Stomach (tissue), 4 donors: ENCODE data around the gene RAB22A.

Source experiments
- CTCF ChIP-seq, 7 experiments: fragments of 450-650 bp in 4 of 7; fragments of 200-600 bp in 3 of 7; sonication (generic) in 3 of 7; IDR thresholded peaks; one replicate each; pipeline ENCODE4 v1.5.1; 2016 to 2019; ENCODE audit warnings: antibody characterized with exemption in 7 of 7, control low read depth in 2 of 7, mild to moderate bottlenecking in 1 of 7
- EP300 ChIP-seq: sonication (generic); formaldehyde crosslinking; IDR thresholded peaks from one replicate; pipeline ENCODE4 v1.6.1; 2017; ENCODE audit warnings: antibody characterized with exemption
- POLR2A ChIP-seq, 4 donors: fragments of 450-650 bp; IDR thresholded peaks; one replicate each; pipeline ENCODE4 v1.6.1; 2016; ENCODE audit warnings: antibody characterized with exemption in 4 of 4, control low read depth in 2 of 4, mild to moderate bottlenecking in 1 of 4, moderate library complexity in 1 of 4
- POLR2AphosphoS5 ChIP-seq, 3 donors: sonication (generic); formaldehyde crosslinking; IDR thresholded peaks; one replicate each; pipeline ENCODE4 v1.6.1; 2016; ENCODE audit warnings: antibody characterized with exemption in 3 of 3

- TF ChIP-seq POLR2AphosphoS5 (IDR thresholded peaks at IDR 0.05): no peak
- TF ChIP-seq POLR2A (IDR thresholded peaks at IDR 0.05): no peak
- TF ChIP-seq CTCF (IDR thresholded peaks at IDR 0.05): no peak
- TF ChIP-seq EP300: no peak
Measured at GRCh38 chr20:58329711-58330110, 20.2 kb downstream of the RAB22A start.
